AG09319 (cell line): ENCODE data around the gene PDS5A.
"Not testable (repeated sequence)": the region's sequence is repeated elsewhere in the genome, so short reads cannot be mapped to it uniquely, and the experiment has no call there.

Source experiments
- DNase-seq: peaks from one replicate; pipeline ENCODE4 v3.0.0-alpha.2; 2010; ENCODE audit warnings: low read depth; ENCODE audit errors: extremely low read depth
- CTCF ChIP-seq: IDR thresholded peaks from 2 replicates; pipeline ENCODE4 v1.5.1; 2011; ENCODE audit warnings: low read depth, mild to moderate bottlenecking, inconsistent platforms, low read length, moderate library complexity

PDS5A gene

GRCh38 chr4:39996811-39997210, 19.1 kb upstream of the PDS5A start:
- no peak for DNase-seq
- no peak for TF ChIP-seq CTCF

- no peak for TF ChIP-seq CTCF
- DNase-seq = no peak
These were observed 16.7 kb upstream of the PDS5A start for GRCh38 chr4:39994406-39994805.

- DNase-seq = not testable (repeated sequence)
These were observed 11.7 kb upstream of the PDS5A start for GRCh38 chr4:39989381-39989780.

GRCh38 chr4:39987485-39987884, 9.8 kb upstream of the PDS5A start:
- DNase-seq = no peak
- TF ChIP-seq CTCF = no peak

- DNase-seq = no peak
- TF ChIP-seq CTCF = no peak
These were observed 1.2 kb upstream of the PDS5A start for GRCh38 chr4:39978904-39979303.

GRCh38 chr4:39978378-39978775, 666 bp upstream of the PDS5A start:
- TF ChIP-seq CTCF = no peak
- no peak for DNase-seq

GRCh38 chr4:39976945-39977488, 694 bp downstream of the PDS5A start:
- no peak for DNase-seq
- no peak for TF ChIP-seq CTCF

GRCh38 chr4:39976141-39976944, 1.4 kb downstream of the PDS5A start:
- DNase-seq = peak; percentile 51
- TF ChIP-seq CTCF = peak; percentile 88
